Transverse colon (tissue), 4 donors: ENCODE results near the gene STAB2. TPM values are rescaled to one million over a fixed set of nuclear protein-coding genes. Genes with fewer than 3 reads are reported as not detected.

Experiments
- DNase-seq: peaks from one replicate; pipeline ENCODE4 v3.0.0-alpha.2; 2019
- H3K27ac ChIP-seq, 4 donors: fragments of 200-600 bp; sonication (generic); 2 replicates each; pipeline ENCODE4 v1.5.1; 2016 to 2018; ENCODE audit warnings: inconsistent platforms in 4 of 4
- H3K27me3 ChIP-seq: fragments of 200-600 bp; sonication (generic); 2 replicates; pipeline ENCODE4 v1.5.1; 2017; ENCODE audit warnings: inconsistent platforms
- H3K36me3 ChIP-seq, 4 donors: fragments of 200-600 bp; sonication (generic); 2 replicates each; pipeline ENCODE4 v1.5.1; 2017 to 2019; ENCODE audit warnings: inconsistent platforms in 4 of 4
- H3K4me1 ChIP-seq, 4 donors: fragments of 200-600 bp; sonication (generic); 2 replicates each; pipeline ENCODE4 v1.5.1; 2017 to 2020; ENCODE audit warnings: inconsistent platforms in 4 of 4
- H3K4me3 ChIP-seq, 4 donors: fragments of 200-600 bp; sonication (generic); 1 replicate in 1 of 4; 2 replicates in 3 of 4; pipeline versions ENCODE4 v1.5.1 to v1.6.1; 2017 to 2019; ENCODE audit warnings: inconsistent platforms in 4 of 4
- H3K9me3 ChIP-seq, 2 donors: fragments of 200-600 bp; sonication (generic); 2 replicates each; pipeline ENCODE4 v1.5.1; 2017 to 2019; ENCODE audit warnings: inconsistent platforms in 2 of 2
- EP300 ChIP-seq: sonication (generic); formaldehyde crosslinking; IDR thresholded peaks from one replicate; pipeline ENCODE4 v1.6.1; 2017; ENCODE audit warnings: antibody characterized with exemption, low read depth
- POLR2A ChIP-seq: fragments of 450-650 bp; IDR thresholded peaks from one replicate; pipeline ENCODE4 v1.6.1; 2016; ENCODE audit warnings: antibody characterized with exemption, mild to moderate bottlenecking, moderate library complexity
- POLR2AphosphoS5 ChIP-seq, 3 donors: sonication (generic); formaldehyde crosslinking; IDR thresholded peaks; one replicate each; pipeline ENCODE4 v1.6.1; 2016; ENCODE audit warnings: antibody characterized with exemption in 3 of 3
- WGBS, 2 donors: methylation state at CpG; one replicate each; pipeline ENCODE4 v1.1.5; 2018; ENCODE audit warnings: low coverage in 1 of 2; 5-methylcytosine and 5-hydroxymethylcytosine counted together
- in situ Hi-C, 4 donors: fragments of 200-750 bp; cut with MboI; loops; one replicate each; pipeline versions ENCODE4 v1.15.0 to v1.15.1; 2017; ENCODE audit warnings: low sequenced_read_pairs in 3 of 4, low pct_ligation_motif_present in 1 of 4, low pct_unique_long_range_greater_than_20kb in 1 of 4
- intact Hi-C: fragments of 100-400 bp; cut with DNase I; formaldehyde crosslinking; loops from one replicate; pipeline ENCODE4 v1.15.1; 2023; ENCODE audit warnings: low total_unique reads
- total RNA-seq, 4 donors: library from RNA; depleted of rRNA; stranded (reverse); fragments of >200 nt; gene quantifications; one replicate each; pipeline ENCODE4 v1.1.0, GENCODE V29; 2016
- TF ChIP-seq, protein P1 (sequence below), 5 experiments: fragments of 200-600 bp in 3 of 5; fragments of 450-650 bp in 2 of 5; sonication (generic) in 3 of 5; IDR thresholded peaks; 1 replicate in 2 of 5; 2 replicates in 3 of 5; pipeline ENCODE4 v1.5.1; 2016 to 2017; ENCODE audit warnings: antibody characterized with exemption in 5 of 5, inconsistent platforms in 3 of 5, mild to moderate bottlenecking in 2 of 5, moderate library complexity in 1 of 5

STAB2 gene
- total RNA-seq, 4 donors from 2014 or later: 0.48 to 1.9 (median 1.1) TPM; not detected in 1

GRCh38 chr12:103590271-103590670 lies 3.2 kb downstream of the STAB2 start:
- Histone ChIP-seq H3K4me1 (no peaks in the 10 kb centered on the region), H3K36me3 (no peaks in the 10 kb centered on the region), H3K4me3 (no peak overlapping the region), H3K9me3 (no peaks in the 10 kb centered on the region), H3K27ac (no peak overlapping the region), H3K27me3 (no peaks in the 10 kb centered on the region)
- in situ Hi-C loops: no loop called here
- no peak for DNase-seq
- 89% methylated on average over 1 of the region's 1 CpG; no CpG with 5 or more reads in 1 of the 2 donors for WGBS, 2 donors
- intact Hi-C loops: no loop called here
- TF ChIP-seq POLR2AphosphoS5 (IDR thresholded peaks at IDR 0.05) (no peak), EP300 (no peak), POLR2A (no peak)
- TF ChIP-seq, protein P1, sequence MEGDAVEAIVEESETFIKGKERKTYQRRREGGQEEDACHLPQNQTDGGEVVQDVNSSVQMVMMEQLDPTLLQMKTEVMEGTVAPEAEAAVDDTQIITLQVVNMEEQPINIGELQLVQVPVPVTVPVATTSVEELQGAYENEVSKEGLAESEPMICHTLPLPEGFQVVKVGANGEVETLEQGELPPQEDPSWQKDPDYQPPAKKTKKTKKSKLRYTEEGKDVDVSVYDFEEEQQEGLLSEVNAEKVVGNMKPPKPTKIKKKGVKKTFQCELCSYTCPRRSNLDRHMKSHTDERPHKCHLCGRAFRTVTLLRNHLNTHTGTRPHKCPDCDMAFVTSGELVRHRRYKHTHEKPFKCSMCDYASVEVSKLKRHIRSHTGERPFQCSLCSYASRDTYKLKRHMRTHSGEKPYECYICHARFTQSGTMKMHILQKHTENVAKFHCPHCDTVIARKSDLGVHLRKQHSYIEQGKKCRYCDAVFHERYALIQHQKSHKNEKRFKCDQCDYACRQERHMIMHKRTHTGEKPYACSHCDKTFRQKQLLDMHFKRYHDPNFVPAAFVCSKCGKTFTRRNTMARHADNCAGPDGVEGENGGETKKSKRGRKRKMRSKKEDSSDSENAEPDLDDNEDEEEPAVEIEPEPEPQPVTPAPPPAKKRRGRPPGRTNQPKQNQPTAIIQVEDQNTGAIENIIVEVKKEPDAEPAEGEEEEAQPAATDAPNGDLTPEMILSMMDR (IDR thresholded peaks at IDR 0.05): no peak

DNA sequence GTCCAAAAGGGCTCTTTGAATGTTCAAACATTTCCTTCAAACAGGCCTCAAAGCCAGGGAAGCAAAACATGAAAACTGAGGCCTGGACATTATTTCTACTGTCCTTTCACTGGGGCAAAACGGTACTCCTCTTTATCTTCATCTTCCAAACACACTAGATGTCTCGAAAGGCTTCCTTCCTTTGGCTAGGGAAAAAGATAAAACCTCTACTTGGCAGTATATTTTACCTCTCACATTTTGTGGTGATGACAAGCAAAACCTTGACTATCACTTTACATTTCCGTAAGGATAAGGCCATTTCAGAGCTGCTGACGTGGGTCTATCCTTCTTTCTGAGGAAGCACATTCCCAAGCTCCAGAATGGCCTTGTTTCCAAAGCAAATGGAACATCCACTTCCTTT lies 9.9 kb downstream of the STAB2 start:
- H3K4me1 ChIP-seq: no peaks in the 10 kb centered on the region
- no peaks in the 10 kb centered on the region for H3K36me3 ChIP-seq
- TF ChIP-seq POLR2AphosphoS5 (IDR thresholded peaks at IDR 0.05) (no peak), POLR2A (no peak), EP300 (no peak)
- TF ChIP-seq, protein P1 (IDR thresholded peaks at IDR 0.05): no peak
- no peaks in the 10 kb centered on the region for H3K27me3 ChIP-seq
- no peak overlapping the region for H3K4me3 ChIP-seq
- no peak overlapping the region for H3K27ac ChIP-seq
- no peak for DNase-seq
- intact Hi-C loops: no loop called here
- WGBS, 2 donors: 80 to 88% methylated on average over 4 of the region's 4 CpGs
- H3K9me3 ChIP-seq: no peaks in the 10 kb centered on the region
- in situ Hi-C loops: no loop called here

GRCh38 chr12:103599274-103599673 lies 12.2 kb downstream of the STAB2 start:
- in situ Hi-C loops (no loop called here), intact Hi-C loops (no loop called here)
- no peak for DNase-seq
- Histone ChIP-seq H3K27ac (no peak overlapping the region), H3K27me3 (no peaks in the 10 kb centered on the region), H3K4me3 (no peak overlapping the region), H3K4me1 (no peaks in the 10 kb centered on the region), H3K36me3 (no peaks in the 10 kb centered on the region), H3K9me3 (no peaks in the 10 kb centered on the region)
- TF ChIP-seq POLR2A: no peak
- TF ChIP-seq POLR2AphosphoS5 (IDR thresholded peaks at IDR 0.05): no peak
- TF ChIP-seq EP300: no peak
- TF ChIP-seq, protein P1 (IDR thresholded peaks at IDR 0.05): no peak

GRCh38 chr12:103600967-103601728 lies 14.1 kb downstream of the STAB2 start:
- Histone ChIP-seq H3K9me3 (peaks cover 0 to 4% of the 10 kb centered on the region in 2 donors), H3K27ac (no peak overlapping the region), H3K27me3 (no peaks in the 10 kb centered on the region), H3K36me3 (no peaks in the 10 kb centered on the region), H3K4me1 (no peaks in the 10 kb centered on the region), H3K4me3 (no peak overlapping the region)
- no peak for DNase-seq
- WGBS, 2 donors: 76 to 81% methylated on average over 5 to 10 of the region's 10 CpGs
- TF ChIP-seq EP300: no peak
- no peak for TF ChIP-seq POLR2A
- no peak for TF ChIP-seq POLR2AphosphoS5 (IDR thresholded peaks at IDR 0.05)
- TF ChIP-seq, protein P1 (IDR thresholded peaks at IDR 0.05): no peak
- in situ Hi-C loops: no loop called here
- intact Hi-C loops: no loop called here
